ENCODE data around the gene SPATA2L.

- no peak for TF ChIP-seq CTCF (conservative IDR thresholded peaks at IDR 0.05 in 1 of 2, IDR thresholded peaks at IDR 0.05 in 1 of 2; ENCODE audit: extremely low read depth in 1 of 2, insufficient read depth in 1 of 2, low read depth in 1 of 2, low read length in 2 of 2)
- no peak for TF ChIP-seq EZH2 (IDR thresholded peaks at IDR 0.05; ENCODE audit: borderline replicate concordance, low read length)
These were observed 33.9 kb downstream of the SPATA2L start for GRCh38 chr16:89667633-89668032.
